GM23338 (cell line): ENCODE measurements around the gene ENOX1. TPM values are rescaled to one million over a fixed set of nuclear protein-coding genes. Genes with fewer than 3 reads are reported as not detected.

ENCODE experiments used
- ATAC-seq: fragments of 200-7000 bp; cut with Tn5 transposase; 3 replicates; pipeline ENCODE4 v1.9.1; 2020
- DNase-seq: peaks from one replicate; pipeline ENCODE4 v3.0.0-alpha.2; 2015; ENCODE audit warnings: low spot score
- H2AFZ ChIP-seq: fragments of 200-600 bp; sonication (generic); 2 replicates; pipeline ENCODE4 v1.8.0; 2016; ENCODE audit warnings: antibody characterized with exemption, mild to moderate bottlenecking, moderate library complexity
- H3F3A ChIP-seq: fragments of 200-600 bp; sonication (generic); replicated peaks from 2 replicates; pipeline ENCODE4 v1.8.0; 2017; ENCODE audit warnings: antibody characterized with exemption, mixed run types, low read depth
- H3K27ac ChIP-seq: fragments of 200-600 bp; sonication (generic); 2 replicates; pipeline ENCODE4 v1.6.1; 2016; ENCODE audit warnings: low read depth
- H3K27me3 ChIP-seq: fragments of 200-600 bp; sonication (generic); 2 replicates; pipeline ENCODE4 v1.8.0; 2016; ENCODE audit warnings: mild to moderate bottlenecking, mixed run types, moderate library complexity; ENCODE audit not compliant: insufficient read depth
- H3K36me3 ChIP-seq: fragments of 200-600 bp; sonication (generic); 2 replicates; pipeline ENCODE4 v1.8.0; 2016; ENCODE audit warnings: mild to moderate bottlenecking; ENCODE audit not compliant: insufficient read depth
- H3K4me1 ChIP-seq: fragments of 200-600 bp; sonication (generic); 2 replicates; pipeline ENCODE4 v1.8.0; 2016; ENCODE audit warnings: mild to moderate bottlenecking, moderate library complexity; ENCODE audit not compliant: insufficient read depth
- H3K4me2 ChIP-seq: fragments of 200-600 bp; sonication (generic); 2 replicates; pipeline ENCODE4 v1.7.1; 2017; ENCODE audit warnings: mixed run types
- H3K4me3 ChIP-seq: fragments of 200-600 bp; sonication (generic); 2 replicates; pipeline ENCODE4 v1.6.1; 2016; ENCODE audit warnings: mixed run types
- H3K79me2 ChIP-seq: fragments of 200-600 bp; sonication (generic); replicated peaks from 2 replicates; pipeline ENCODE4 v1.8.0; 2017; ENCODE audit warnings: mild to moderate bottlenecking; ENCODE audit not compliant: insufficient read depth
- H3K9me2 ChIP-seq: fragments of 200-600 bp; sonication (generic); 2 replicates; pipeline ENCODE4 v1.8.0; 2017; ENCODE audit not compliant: insufficient read depth
- H4K20me1 ChIP-seq: fragments of 200-600 bp; sonication (generic); replicated peaks from 2 replicates; pipeline ENCODE4 v1.8.0; 2017; ENCODE audit warnings: mild to moderate bottlenecking; ENCODE audit not compliant: insufficient read depth
- H3K27ac Mint-ChIP-seq: 2 replicates; pipeline ENCODE4 v1.8.0; 2020; ENCODE audit warnings: inconsistent platforms, mild to moderate bottlenecking, moderate library complexity, mixed read lengths
- H3K27me3 Mint-ChIP-seq: 3 replicates; pipeline ENCODE4 v1.8.0; 2022; ENCODE audit warnings: low read depth, mild to moderate bottlenecking, moderate library complexity, mixed read lengths, inconsistent platforms; ENCODE audit not compliant: insufficient read depth, poor library complexity
- H3K36me3 Mint-ChIP-seq: 3 replicates; pipeline ENCODE4 v1.8.0; 2021; ENCODE audit warnings: low read depth, mild to moderate bottlenecking, inconsistent platforms, moderate library complexity, mixed read lengths
- H3K4me1 Mint-ChIP-seq: 3 replicates; pipeline ENCODE4 v1.8.0; 2020; ENCODE audit warnings: mild to moderate bottlenecking, inconsistent platforms, mixed read lengths
- H3K4me3 Mint-ChIP-seq: 3 replicates; pipeline ENCODE4 v1.8.0; 2021; ENCODE audit warnings: moderate library complexity, mild to moderate bottlenecking, inconsistent platforms, mixed read lengths
- H3K9me3 Mint-ChIP-seq: 3 replicates; pipeline ENCODE4 v1.8.0; 2020; ENCODE audit warnings: moderate library complexity, mild to moderate bottlenecking, inconsistent platforms, mixed read lengths
- CREB1 ChIP-seq: fragments of 250-450 bp; sonication (Bioruptor Pico); IDR thresholded peaks from 2 replicates; pipeline ENCODE4 v1.5.0; 2020; ENCODE audit warnings: low read depth, mild to moderate bottlenecking, moderate library complexity
- EZH2 ChIP-seq: fragments of 200-600 bp; sonication (generic); IDR thresholded peaks from one replicate; pipeline ENCODE4 v1.8.0; 2017; ENCODE audit warnings: antibody characterized with exemption, mild to moderate bottlenecking, low read depth; ENCODE audit not compliant: unreplicated experiment
- EZH2phosphoT487 ChIP-seq: fragments of 200-600 bp; sonication (generic); IDR thresholded peaks from one replicate; pipeline ENCODE4 v1.8.1; 2018; ENCODE audit warnings: antibody characterized with exemption; ENCODE audit not compliant: unreplicated experiment
- JUNB ChIP-seq: IDR thresholded peaks from one replicate; pipeline ENCODE4 v1.6.1; 2016; ENCODE audit warnings: antibody characterized with exemption; ENCODE audit not compliant: unreplicated experiment
- NANOG ChIP-seq: IDR thresholded peaks from 2 replicates; pipeline ENCODE4 v1.6.1; 2016; ENCODE audit warnings: antibody characterized with exemption, borderline replicate concordance
- POLR2AphosphoS5 ChIP-seq: IDR thresholded peaks from 2 replicates; pipeline ENCODE4 v1.6.1; 2016; ENCODE audit warnings: antibody characterized with exemption, low read depth
- STAT1 ChIP-seq: IDR thresholded peaks from one replicate; pipeline ENCODE4 v1.6.1; 2016; ENCODE audit warnings: antibody characterized with exemption; ENCODE audit not compliant: unreplicated experiment
- ZNF114 ChIP-seq: fragments of 250-450 bp; sonication (Bioruptor Pico); IDR thresholded peaks from 2 replicates; pipeline ENCODE4 v1.5.0; 2020; ENCODE audit warnings: mild to moderate bottlenecking, moderate library complexity
- ZNF331 ChIP-seq: fragments of 250-450 bp; sonication (Bioruptor Pico); IDR thresholded peaks from 2 replicates; pipeline ENCODE4 v1.5.0; 2020; ENCODE audit warnings: low read depth, mild to moderate bottlenecking, moderate library complexity
- polyA plus RNA-seq: library from polyadenylated mRNA; unstranded; fragments of >200 nt; fragmentation: Nextera tagmentation; extraction: Ambion mirVana; gene quantifications from 2 replicates; pipeline ENCODE4 v1.2.1, GENCODE V29; 2016
- total RNA-seq: library from RNA; depleted of rRNA; stranded (reverse); fragments of >200 nt; shearing (Covaris generic); gene quantifications from 2 replicates; pipeline ENCODE4 v1.2.3, GENCODE V29; 2014
- TF ChIP-seq, protein P1 (sequence below), 2 experiments: fragments of 200-600 bp in 1 of 2; sonication (generic) in 1 of 2; conservative IDR thresholded peaks; 2 replicates each; pipeline versions ENCODE4 v1.5.1 to v1.6.1; 2016 to 2017; ENCODE audit warnings: antibody characterized with exemption in 2 of 2, low read depth in 2 of 2, mild to moderate bottlenecking in 2 of 2, moderate library complexity in 1 of 2
- TF ChIP-seq, protein P2 (sequence below): IDR thresholded peaks from 2 replicates; pipeline ENCODE4 v1.6.1; 2016; ENCODE audit warnings: antibody characterized with exemption
- TF ChIP-seq, protein P3 (sequence below): IDR thresholded peaks from one replicate; pipeline ENCODE4 v1.6.1; 2018; ENCODE audit warnings: antibody characterized with exemption; ENCODE audit not compliant: unreplicated experiment
- TF ChIP-seq, protein P4 (sequence below): fragments of 250-450 bp; sonication (Bioruptor Pico); IDR thresholded peaks from 2 replicates; pipeline ENCODE4 v1.5.0; 2020; ENCODE audit warnings: mild to moderate bottlenecking, moderate library complexity

Gene ENOX1
- total and polyA plus RNA-seq, 2 experiments from 2014 or later: 0.66 to 0.81 TPM

DNA sequence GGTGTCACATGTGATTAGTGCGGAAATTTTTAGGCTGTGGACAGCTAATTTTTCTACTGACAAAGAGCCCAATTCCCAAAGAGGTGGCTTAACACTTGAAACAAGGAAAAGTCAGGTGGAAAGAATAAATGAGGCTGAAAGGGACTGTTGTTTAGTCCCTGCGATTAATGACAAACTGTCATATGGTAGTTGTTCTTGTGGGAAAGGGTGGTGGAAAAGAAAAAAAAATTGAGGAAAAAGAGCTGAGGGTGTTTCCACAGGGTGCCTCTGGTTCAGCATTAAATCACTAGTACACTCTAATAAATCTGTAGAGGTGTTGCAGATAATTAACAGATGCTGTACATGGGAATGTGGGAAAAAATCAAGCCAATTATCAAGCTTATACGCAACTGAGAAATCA is 462.6 kb downstream of the ENOX1 start:
- Histone ChIP-seq H3F3A (0 out of 2 replicates have a peak, but pooled peaks cover 2% of the 10 kb centered on the region), H3K4me1 (peaks cover 17% of the 10 kb centered on the region), H3K79me2 (no peaks in the 10 kb centered on the region), H2AFZ (no peak overlapping the region), H3K27me3 (no peaks in the 10 kb centered on the region), H3K4me3 (no peak overlapping the region), H3K4me2 (no peak overlapping the region), H3K27ac (no peak overlapping the region), H4K20me1 (no peaks in the 10 kb centered on the region), H3K9me2 (peaks cover 4% of the 10 kb centered on the region; the same call in 1 of the 2 replicates), H3K36me3 (no peaks in the 10 kb centered on the region)
- H3K36me3 Mint-ChIP-seq: no peaks in the 10 kb centered on the region
- ATAC-seq: no peak
- no peak overlapping the region for H3K27ac Mint-ChIP-seq
- peaks cover 17% of the 10 kb centered on the region for H3K4me1 Mint-ChIP-seq
- TF ChIP-seq EZH2phosphoT487 (no peak), EZH2 (no peak), CREB1 (CRISPR knock-in tag) (no peak), STAT1 (no peak), ZNF114 (CRISPR knock-in tag) (no peak), JUNB (no peak), POLR2AphosphoS5 (no peak), NANOG (no peak), ZNF331 (CRISPR knock-in tag) (no peak)
- TF ChIP-seq, protein P1, sequence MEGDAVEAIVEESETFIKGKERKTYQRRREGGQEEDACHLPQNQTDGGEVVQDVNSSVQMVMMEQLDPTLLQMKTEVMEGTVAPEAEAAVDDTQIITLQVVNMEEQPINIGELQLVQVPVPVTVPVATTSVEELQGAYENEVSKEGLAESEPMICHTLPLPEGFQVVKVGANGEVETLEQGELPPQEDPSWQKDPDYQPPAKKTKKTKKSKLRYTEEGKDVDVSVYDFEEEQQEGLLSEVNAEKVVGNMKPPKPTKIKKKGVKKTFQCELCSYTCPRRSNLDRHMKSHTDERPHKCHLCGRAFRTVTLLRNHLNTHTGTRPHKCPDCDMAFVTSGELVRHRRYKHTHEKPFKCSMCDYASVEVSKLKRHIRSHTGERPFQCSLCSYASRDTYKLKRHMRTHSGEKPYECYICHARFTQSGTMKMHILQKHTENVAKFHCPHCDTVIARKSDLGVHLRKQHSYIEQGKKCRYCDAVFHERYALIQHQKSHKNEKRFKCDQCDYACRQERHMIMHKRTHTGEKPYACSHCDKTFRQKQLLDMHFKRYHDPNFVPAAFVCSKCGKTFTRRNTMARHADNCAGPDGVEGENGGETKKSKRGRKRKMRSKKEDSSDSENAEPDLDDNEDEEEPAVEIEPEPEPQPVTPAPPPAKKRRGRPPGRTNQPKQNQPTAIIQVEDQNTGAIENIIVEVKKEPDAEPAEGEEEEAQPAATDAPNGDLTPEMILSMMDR (conservative IDR thresholded peaks at IDR 0.05; ENCODE audit: low read depth in 2 of 2): no peak
- TF ChIP-seq, protein P2, sequence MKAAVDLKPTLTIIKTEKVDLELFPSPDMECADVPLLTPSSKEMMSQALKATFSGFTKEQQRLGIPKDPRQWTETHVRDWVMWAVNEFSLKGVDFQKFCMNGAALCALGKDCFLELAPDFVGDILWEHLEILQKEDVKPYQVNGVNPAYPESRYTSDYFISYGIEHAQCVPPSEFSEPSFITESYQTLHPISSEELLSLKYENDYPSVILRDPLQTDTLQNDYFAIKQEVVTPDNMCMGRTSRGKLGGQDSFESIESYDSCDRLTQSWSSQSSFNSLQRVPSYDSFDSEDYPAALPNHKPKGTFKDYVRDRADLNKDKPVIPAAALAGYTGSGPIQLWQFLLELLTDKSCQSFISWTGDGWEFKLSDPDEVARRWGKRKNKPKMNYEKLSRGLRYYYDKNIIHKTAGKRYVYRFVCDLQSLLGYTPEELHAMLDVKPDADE: no peak
- TF ChIP-seq, protein P3, sequence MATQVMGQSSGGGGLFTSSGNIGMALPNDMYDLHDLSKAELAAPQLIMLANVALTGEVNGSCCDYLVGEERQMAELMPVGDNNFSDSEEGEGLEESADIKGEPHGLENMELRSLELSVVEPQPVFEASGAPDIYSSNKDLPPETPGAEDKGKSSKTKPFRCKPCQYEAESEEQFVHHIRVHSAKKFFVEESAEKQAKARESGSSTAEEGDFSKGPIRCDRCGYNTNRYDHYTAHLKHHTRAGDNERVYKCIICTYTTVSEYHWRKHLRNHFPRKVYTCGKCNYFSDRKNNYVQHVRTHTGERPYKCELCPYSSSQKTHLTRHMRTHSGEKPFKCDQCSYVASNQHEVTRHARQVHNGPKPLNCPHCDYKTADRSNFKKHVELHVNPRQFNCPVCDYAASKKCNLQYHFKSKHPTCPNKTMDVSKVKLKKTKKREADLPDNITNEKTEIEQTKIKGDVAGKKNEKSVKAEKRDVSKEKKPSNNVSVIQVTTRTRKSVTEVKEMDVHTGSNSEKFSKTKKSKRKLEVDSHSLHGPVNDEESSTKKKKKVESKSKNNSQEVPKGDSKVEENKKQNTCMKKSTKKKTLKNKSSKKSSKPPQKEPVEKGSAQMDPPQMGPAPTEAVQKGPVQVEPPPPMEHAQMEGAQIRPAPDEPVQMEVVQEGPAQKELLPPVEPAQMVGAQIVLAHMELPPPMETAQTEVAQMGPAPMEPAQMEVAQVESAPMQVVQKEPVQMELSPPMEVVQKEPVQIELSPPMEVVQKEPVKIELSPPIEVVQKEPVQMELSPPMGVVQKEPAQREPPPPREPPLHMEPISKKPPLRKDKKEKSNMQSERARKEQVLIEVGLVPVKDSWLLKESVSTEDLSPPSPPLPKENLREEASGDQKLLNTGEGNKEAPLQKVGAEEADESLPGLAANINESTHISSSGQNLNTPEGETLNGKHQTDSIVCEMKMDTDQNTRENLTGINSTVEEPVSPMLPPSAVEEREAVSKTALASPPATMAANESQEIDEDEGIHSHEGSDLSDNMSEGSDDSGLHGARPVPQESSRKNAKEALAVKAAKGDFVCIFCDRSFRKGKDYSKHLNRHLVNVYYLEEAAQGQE: no peak
- TF ChIP-seq, protein P4, sequence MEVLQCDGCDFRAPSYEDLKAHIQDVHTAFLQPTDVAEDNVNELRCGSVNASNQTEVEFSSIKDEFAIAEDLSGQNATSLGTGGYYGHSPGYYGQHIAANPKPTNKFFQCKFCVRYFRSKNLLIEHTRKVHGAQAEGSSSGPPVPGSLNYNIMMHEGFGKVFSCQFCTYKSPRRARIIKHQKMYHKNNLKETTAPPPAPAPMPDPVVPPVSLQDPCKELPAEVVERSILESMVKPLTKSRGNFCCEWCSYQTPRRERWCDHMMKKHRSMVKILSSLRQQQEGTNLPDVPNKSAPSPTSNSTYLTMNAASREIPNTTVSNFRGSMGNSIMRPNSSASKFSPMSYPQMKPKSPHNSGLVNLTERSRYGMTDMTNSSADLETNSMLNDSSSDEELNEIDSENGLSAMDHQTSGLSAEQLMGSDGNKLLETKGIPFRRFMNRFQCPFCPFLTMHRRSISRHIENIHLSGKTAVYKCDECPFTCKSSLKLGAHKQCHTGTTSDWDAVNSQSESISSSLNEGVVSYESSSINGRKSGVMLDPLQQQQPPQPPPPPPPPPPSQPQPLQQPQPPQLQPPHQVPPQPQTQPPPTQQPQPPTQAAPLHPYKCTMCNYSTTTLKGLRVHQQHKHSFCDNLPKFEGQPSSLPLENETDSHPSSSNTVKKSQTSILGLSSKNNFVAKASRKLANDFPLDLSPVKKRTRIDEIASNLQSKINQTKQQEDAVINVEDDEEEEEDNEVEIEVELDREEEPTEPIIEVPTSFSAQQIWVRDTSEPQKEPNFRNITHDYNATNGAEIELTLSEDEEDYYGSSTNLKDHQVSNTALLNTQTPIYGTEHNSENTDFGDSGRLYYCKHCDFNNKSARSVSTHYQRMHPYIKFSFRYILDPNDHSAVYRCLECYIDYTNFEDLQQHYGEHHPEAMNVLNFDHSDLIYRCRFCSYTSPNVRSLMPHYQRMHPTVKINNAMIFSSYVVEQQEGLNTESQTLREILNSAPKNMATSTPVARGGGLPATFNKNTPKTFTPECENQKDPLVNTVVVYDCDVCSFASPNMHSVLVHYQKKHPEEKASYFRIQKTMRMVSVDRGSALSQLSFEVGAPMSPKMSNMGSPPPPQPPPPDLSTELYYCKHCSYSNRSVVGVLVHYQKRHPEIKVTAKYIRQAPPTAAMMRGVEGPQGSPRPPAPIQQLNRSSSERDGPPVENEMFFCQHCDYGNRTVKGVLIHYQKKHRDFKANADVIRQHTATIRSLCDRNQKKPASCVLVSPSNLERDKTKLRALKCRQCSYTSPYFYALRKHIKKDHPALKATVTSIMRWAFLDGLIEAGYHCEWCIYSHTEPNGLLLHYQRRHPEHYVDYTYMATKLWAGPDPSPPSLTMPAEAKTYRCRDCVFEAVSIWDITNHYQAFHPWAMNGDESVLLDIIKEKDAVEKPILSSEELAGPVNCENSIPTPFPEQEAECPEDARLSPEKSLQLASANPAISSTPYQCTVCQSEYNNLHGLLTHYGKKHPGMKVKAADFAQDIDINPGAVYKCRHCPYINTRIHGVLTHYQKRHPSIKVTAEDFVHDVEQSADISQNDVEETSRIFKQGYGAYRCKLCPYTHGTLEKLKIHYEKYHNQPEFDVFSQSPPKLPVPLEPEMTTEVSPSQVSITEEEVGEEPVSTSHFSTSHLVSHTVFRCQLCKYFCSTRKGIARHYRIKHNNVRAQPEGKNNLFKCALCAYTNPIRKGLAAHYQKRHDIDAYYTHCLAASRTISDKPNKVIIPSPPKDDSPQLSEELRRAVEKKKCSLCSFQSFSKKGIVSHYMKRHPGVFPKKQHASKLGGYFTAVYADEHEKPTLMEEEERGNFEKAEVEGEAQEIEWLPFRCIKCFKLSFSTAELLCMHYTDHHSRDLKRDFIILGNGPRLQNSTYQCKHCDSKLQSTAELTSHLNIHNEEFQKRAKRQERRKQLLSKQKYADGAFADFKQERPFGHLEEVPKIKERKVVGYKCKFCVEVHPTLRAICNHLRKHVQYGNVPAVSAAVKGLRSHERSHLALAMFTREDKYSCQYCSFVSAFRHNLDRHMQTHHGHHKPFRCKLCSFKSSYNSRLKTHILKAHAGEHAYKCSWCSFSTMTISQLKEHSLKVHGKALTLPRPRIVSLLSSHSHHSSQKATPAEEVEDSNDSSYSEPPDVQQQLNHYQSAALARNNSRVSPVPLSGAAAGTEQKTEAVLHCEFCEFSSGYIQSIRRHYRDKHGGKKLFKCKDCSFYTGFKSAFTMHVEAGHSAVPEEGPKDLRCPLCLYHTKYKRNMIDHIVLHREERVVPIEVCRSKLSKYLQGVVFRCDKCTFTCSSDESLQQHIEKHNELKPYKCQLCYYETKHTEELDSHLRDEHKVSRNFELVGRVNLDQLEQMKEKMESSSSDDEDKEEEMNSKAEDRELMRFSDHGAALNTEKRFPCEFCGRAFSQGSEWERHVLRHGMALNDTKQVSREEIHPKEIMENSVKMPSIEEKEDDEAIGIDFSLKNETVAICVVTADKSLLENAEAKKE (CRISPR knock-in tag): no peak
- H3K4me3 Mint-ChIP-seq: no peak overlapping the region
- H3K9me3 Mint-ChIP-seq: no peaks in the 10 kb centered on the region
- no peak for DNase-seq
- no peaks in the 10 kb centered on the region for H3K27me3 Mint-ChIP-seq
